Effector memory CD4-positive, alpha-beta T cell (primary cell): ENCODE measurements around the gene NDUFB11.
"Not testable (repeated sequence)": the region's sequence is repeated elsewhere in the genome, so short reads cannot be mapped to it uniquely, and the experiment has no call there.

ENCODE experiments used
- DNase-seq, 3 donors: peaks; one replicate each; pipeline ENCODE4 v3.0.0-alpha.2; 2020
- H3K27ac ChIP-seq: 2 replicates; pipeline ENCODE4 v1.7.0; 2013; ENCODE audit warnings: mild to moderate bottlenecking, low read length, moderate library complexity; ENCODE audit not compliant: insufficient read depth, poor library complexity, severe bottlenecking
- H3K27me3 ChIP-seq: replicated peaks from 2 replicates; pipeline ENCODE4 v1.7.0; 2013; ENCODE audit warnings: mild to moderate bottlenecking, low read length; ENCODE audit not compliant: insufficient read depth, control insufficient read depth, poor library complexity, severe bottlenecking
- H3K36me3 ChIP-seq: 2 replicates; pipeline ENCODE4 v1.7.0; 2013; ENCODE audit warnings: mild to moderate bottlenecking, low read length, moderate library complexity; ENCODE audit not compliant: control insufficient read depth, insufficient read depth
- H3K4me1 ChIP-seq: 2 replicates; pipeline ENCODE4 v1.7.0; 2013; ENCODE audit warnings: low read length, mild to moderate bottlenecking; ENCODE audit not compliant: control insufficient read depth, insufficient read depth, poor library complexity, severe bottlenecking
- H3K4me3 ChIP-seq: 2 replicates; pipeline ENCODE4 v1.7.0; 2013; ENCODE audit warnings: low read length, low read depth, mild to moderate bottlenecking; ENCODE audit not compliant: insufficient read depth, poor library complexity, severe bottlenecking
- H3K9me3 ChIP-seq: 2 replicates; pipeline ENCODE4 v1.7.0; 2013; ENCODE audit warnings: mild to moderate bottlenecking, low read length, moderate library complexity; ENCODE audit not compliant: control insufficient read depth

NDUFB11 gene

DNA sequence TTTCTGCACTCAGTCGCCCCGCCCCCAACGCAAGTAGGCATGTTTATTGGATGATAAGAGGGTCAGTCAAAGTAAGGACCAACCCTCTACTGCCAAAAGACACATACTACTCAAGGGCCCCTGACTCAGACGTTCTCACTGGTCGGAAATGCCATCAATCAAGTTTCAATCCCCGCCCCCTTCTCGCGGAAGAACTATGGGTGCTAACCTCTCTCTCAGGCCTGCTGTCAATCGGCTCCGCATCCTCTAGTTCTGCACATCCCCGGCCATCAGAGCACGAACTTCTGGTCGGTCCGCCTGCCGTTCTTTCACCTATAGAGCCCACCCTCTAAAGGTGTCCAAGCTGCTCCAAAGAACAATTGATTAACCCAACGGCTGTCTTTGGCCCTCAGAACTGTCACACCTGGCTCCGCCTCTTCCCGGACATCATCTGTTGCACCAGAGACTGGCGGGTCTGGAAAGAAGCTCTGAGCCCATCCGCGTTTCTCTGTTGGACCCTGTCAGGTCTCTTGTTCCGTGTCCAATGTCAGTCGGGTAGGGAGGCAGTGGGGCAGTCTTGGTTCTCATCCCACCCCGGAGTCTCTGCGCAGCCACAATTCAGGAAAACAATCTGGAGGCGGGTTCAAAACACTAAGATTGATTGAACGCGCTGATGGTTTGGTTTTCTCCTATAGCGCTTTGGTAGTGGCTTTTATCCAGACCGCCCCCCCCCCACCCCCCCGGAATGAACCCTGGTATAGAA, 15.2 kb downstream of the NDUFB11 start:
- Histone ChIP-seq H3K9me3 (no peaks in the 10 kb centered on the region), H3K27ac (peak overlapping the region; percentile 60), H3K4me1 (no peaks in the 10 kb centered on the region), H3K4me3 (peak overlapping the region; percentile 59), H3K36me3 (no peaks in the 10 kb centered on the region), H3K27me3 (no peaks in the 10 kb centered on the region)
- DNase-seq, result peak; percentile 69 to 84 (median 82)

DNA sequence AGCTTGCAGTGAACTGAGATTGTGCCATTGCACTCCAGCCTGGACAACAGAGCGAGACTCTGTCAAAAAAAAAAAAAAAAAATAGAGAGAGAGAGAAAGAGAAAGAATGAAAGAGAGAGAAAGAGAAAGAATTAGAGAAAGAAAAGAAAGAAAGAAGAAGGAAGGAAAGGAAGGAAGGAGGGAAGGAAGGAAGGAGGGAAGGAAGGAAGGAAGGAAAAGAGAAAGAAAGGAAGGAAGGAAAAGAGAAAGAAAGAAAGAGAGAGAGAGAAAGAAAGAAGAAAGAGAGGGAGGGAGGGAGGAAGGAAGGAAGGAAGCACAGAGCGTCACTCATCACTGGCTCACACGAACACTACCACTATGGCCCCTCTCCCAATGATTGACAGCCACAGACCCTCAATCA, 20.0 kb downstream of the NDUFB11 start:
- not testable (repeated sequence) for H3K9me3 ChIP-seq, H3K4me3 ChIP-seq, H3K27me3 ChIP-seq, DNase-seq, H3K36me3 ChIP-seq, H3K27ac ChIP-seq, H3K4me1 ChIP-seq

DNA sequence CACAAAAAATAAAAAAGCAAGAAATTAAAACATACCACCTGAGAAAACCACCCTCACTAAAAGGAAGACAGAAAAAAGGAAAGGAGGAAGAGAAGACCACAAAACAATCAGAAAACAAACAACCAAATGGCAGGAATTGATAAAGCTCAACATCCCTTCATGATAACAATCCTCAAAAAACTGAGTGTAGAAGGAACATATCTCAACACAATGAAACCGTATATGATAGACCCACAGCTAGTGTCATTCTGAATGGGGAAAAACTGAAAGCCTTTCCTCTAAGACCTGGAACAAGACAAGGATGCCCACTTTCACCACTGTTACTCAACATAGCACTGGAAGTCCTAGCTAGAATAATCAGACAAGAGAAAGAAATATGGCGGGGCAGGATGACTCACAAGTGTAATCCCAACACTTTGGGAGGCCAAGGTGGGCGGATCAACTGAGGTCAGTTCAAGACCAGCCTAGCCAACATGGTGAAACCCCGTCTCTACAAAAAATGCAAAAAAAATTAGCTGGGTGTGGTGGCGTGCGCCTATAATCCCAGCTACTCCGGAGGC, 27.9 kb downstream of the NDUFB11 start:
- not testable (repeated sequence) for H3K36me3 ChIP-seq, H3K4me3 ChIP-seq, DNase-seq, H3K4me1 ChIP-seq, H3K27ac ChIP-seq, H3K9me3 ChIP-seq, H3K27me3 ChIP-seq

- no peak overlapping the region for H3K27ac ChIP-seq
- DNase-seq, result no peak
- H3K4me1 ChIP-seq, result no peaks in the 10 kb centered on the region
- no peaks in the 10 kb centered on the region for H3K27me3 ChIP-seq
- no peaks in the 10 kb centered on the region for H3K9me3 ChIP-seq
- H3K4me3 ChIP-seq, result no peak overlapping the region
- no peaks in the 10 kb centered on the region for H3K36me3 ChIP-seq
These were observed 32.1 kb downstream of the NDUFB11 start for GRCh38 chrX:47112316-47112954.

- H3K27me3 ChIP-seq, H3K4me1 ChIP-seq, H3K27ac ChIP-seq, DNase-seq, H3K4me3 ChIP-seq, H3K9me3 ChIP-seq, H3K36me3 ChIP-seq: not testable (repeated sequence)
These were observed 33.4 kb downstream of the NDUFB11 start for GRCh38 chrX:47110936-47111615.

DNA sequence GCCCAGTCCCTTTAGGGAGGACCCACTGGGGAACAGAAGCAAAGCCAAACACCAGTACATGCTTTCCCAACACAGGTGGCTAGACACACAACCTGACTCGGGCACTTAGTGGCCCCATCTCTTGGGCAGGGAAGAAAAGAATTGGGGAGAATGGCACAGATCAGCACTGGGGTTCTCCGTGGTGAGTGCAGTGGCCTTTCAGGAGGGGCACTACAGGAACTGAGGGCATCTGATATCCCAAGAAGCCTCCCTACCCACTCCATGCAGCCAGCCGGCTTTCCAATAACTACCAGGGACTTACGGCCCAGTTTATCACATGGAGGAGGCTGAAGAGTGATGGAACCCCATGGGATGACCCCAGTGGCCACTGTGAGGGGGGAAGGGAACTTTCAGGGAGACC, 43.3 kb downstream of the NDUFB11 start:
- Histone ChIP-seq H3K36me3 (no peaks in the 10 kb centered on the region), H3K9me3 (no peaks in the 10 kb centered on the region), H3K4me3 (no peak overlapping the region), H3K27ac (no peak overlapping the region), H3K4me1 (no peaks in the 10 kb centered on the region), H3K27me3 (no peaks in the 10 kb centered on the region)
- no peak for DNase-seq

GRCh38 chrX:47098338-47099094, 46.0 kb downstream of the NDUFB11 start:
- no peaks in the 10 kb centered on the region for H3K4me1 ChIP-seq
- no peak overlapping the region for H3K4me3 ChIP-seq
- no peak overlapping the region for H3K27ac ChIP-seq
- H3K27me3 ChIP-seq, result no peaks in the 10 kb centered on the region
- DNase-seq, result no peak
- no peaks in the 10 kb centered on the region for H3K9me3 ChIP-seq
- H3K36me3 ChIP-seq, result no peaks in the 10 kb centered on the region

- no peaks in the 10 kb centered on the region for H3K27me3 ChIP-seq
- no peaks in the 10 kb centered on the region for H3K9me3 ChIP-seq
- H3K4me1 ChIP-seq, result no peaks in the 10 kb centered on the region
- no peak overlapping the region for H3K4me3 ChIP-seq
- H3K36me3 ChIP-seq, result no peaks in the 10 kb centered on the region
- no peak for DNase-seq
- H3K27ac ChIP-seq, result no peak overlapping the region
These were observed 47.5 kb downstream of the NDUFB11 start for GRCh38 chrX:47097018-47097417.

- Histone ChIP-seq H3K27me3 (no peaks in the 10 kb centered on the region), H3K36me3 (no peaks in the 10 kb centered on the region), H3K4me3 (no peak overlapping the region), H3K9me3 (no peaks in the 10 kb centered on the region), H3K27ac (no peak overlapping the region), H3K4me1 (no peaks in the 10 kb centered on the region)
- no peak for DNase-seq
These were observed 50.6 kb downstream of the NDUFB11 start for GRCh38 chrX:47093860-47094259.
